Measurements from ENCODE around the gene SLC35A2.
"Not testable (repeated sequence)": the region's sequence is repeated elsewhere in the genome, so short reads cannot be mapped to it uniquely, and the experiment has no call there.

SLC35A2 gene

GRCh38 chrX:48903290-48903689 is 8.2 kb downstream of the SLC35A2 start:
- no peak for DNase-seq (ENCODE audit: low read depth in 2 of 2, low spot score in 1 of 2)

- no peak for DNase-seq (ENCODE audit: low read depth in 2 of 2, low spot score in 1 of 2)
Observed at GRCh38 chrX:48902776-48903175, 8.7 kb downstream of the SLC35A2 start.

GRCh38 chrX:48902135-48902534 is 9.3 kb downstream of the SLC35A2 start:
- DNase-seq (ENCODE audit: low read depth in 2 of 2, low spot score in 1 of 2): no peak

GRCh38 chrX:48901069-48901468 is 10.4 kb downstream of the SLC35A2 start:
- no peak for DNase-seq (ENCODE audit: low read depth in 2 of 2, low spot score in 1 of 2)

- no peak for DNase-seq (ENCODE audit: low read depth in 2 of 2, low spot score in 1 of 2)
Observed at GRCh38 chrX:48899078-48899410, 12.4 kb downstream of the SLC35A2 start.

GRCh38 chrX:48897625-48898306 is 13.7 kb downstream of the SLC35A2 start, which contains the start of the genes PQBP1 and TIMM17B:
Gene PQBP1 (plus strand): TSS chrX:48897930. CDS start chrX:48898510, 580 bp downstream.
Gene TIMM17B (minus strand): TSS chrX:48897768. CDS start chrX:48897749, 19 bp downstream.
- peak; percentile 58 to 75 for DNase-seq (ENCODE audit: low read depth in 2 of 2, low spot score in 1 of 2)

GRCh38 chrX:48897157-48897624 is 14.3 kb downstream of the SLC35A2 start:
- DNase-seq (ENCODE audit: low read depth in 2 of 2, low spot score in 1 of 2): peak in 1 of 2 donors; percentile 38

- DNase-seq (ENCODE audit: low read depth in 2 of 2, low spot score in 1 of 2): no peak
Observed at GRCh38 chrX:48896611-48897011, 14.8 kb downstream of the SLC35A2 start.

GRCh38 chrX:48894891-48895290 is 16.6 kb downstream of the SLC35A2 start:
- no peak for DNase-seq (ENCODE audit: low read depth in 2 of 2, low spot score in 1 of 2)

GRCh38 chrX:48893556-48894348 is 17.7 kb downstream of the SLC35A2 start:
- no peak for DNase-seq (ENCODE audit: low read depth in 2 of 2, low spot score in 1 of 2)

- DNase-seq (ENCODE audit: low read depth in 2 of 2, low spot score in 1 of 2): no peak
Observed at GRCh38 chrX:48892896-48893295, 18.6 kb downstream of the SLC35A2 start.

- DNase-seq (ENCODE audit: low read depth in 2 of 2, low spot score in 1 of 2): peak; percentile 32 to 49
Observed at GRCh38 chrX:48891402-48892288, 19.8 kb downstream of the SLC35A2 start.

GRCh38 chrX:48890934-48891401 is 20.5 kb downstream of the SLC35A2 start:
- DNase-seq (ENCODE audit: low read depth in 2 of 2, low spot score in 1 of 2): no peak

GRCh38 chrX:48890296-48890925 is 21.0 kb downstream of the SLC35A2 start:
- no peak for DNase-seq (ENCODE audit: low read depth in 2 of 2, low spot score in 1 of 2)

- DNase-seq (ENCODE audit: low read depth in 2 of 2, low spot score in 1 of 2): not testable (repeated sequence)
Observed at GRCh38 chrX:48886586-48886985, 24.9 kb downstream of the SLC35A2 start.

GRCh38 chrX:48883729-48884128 is 27.7 kb downstream of the SLC35A2 start:
- no peak for DNase-seq (ENCODE audit: low read depth in 2 of 2, low spot score in 1 of 2)

- not testable (repeated sequence) for DNase-seq (ENCODE audit: low read depth in 2 of 2, low spot score in 1 of 2)
Observed at GRCh38 chrX:48876944-48877343, 34.5 kb downstream of the SLC35A2 start.

- not testable (repeated sequence) for DNase-seq (ENCODE audit: low read depth in 2 of 2, low spot score in 1 of 2)
Observed at GRCh38 chrX:48872017-48872416, 39.4 kb downstream of the SLC35A2 start.

GRCh38 chrX:48864210-48864609 is 47.2 kb downstream of the SLC35A2 start:
- DNase-seq (ENCODE audit: low read depth in 2 of 2, low spot score in 1 of 2): no peak

GRCh38 chrX:48854898-48855297 is 56.5 kb downstream of the SLC35A2 start:
- no peak for DNase-seq (ENCODE audit: low read depth in 2 of 2, low spot score in 1 of 2)

Data from stimulated activated CD8-positive, alpha-beta memory T cell treated with anti-CD3 and anti-CD28 coated beads, Interleukin-4, amount 100 ng/mL, for 4 hours (primary cell).